ENCODE measurements around the gene MEIS3.
"Not testable (repeated sequence)": the region's sequence is repeated elsewhere in the genome, so short reads cannot be mapped to it uniquely, and the experiment has no call there.

Gene MEIS3

GRCh38 chr19:47370045-47370611 is 49.2 kb downstream of the MEIS3 start:
- Histone ChIP-seq H3K9ac (no peak overlapping the region), H3K4me1 (ENCODE audit: low read depth, poor library complexity, severe bottlenecking) (no peaks in the 10 kb centered on the region), H3K79me2 (ENCODE audit: insufficient read depth, low read depth) (no peaks in the 10 kb centered on the region), H3K27ac (no peak overlapping the region), H3K4me3 (IDR thresholded peaks at IDR 0.05; ENCODE audit: insufficient read depth, low read depth, low read length) (no peak overlapping the region), H3K27me3 (ENCODE audit: insufficient read depth, low read depth) (no peaks in the 10 kb centered on the region), H2AFZ (ENCODE audit: low read depth) (no peak overlapping the region), H3K4me2 (no peak overlapping the region), H4K20me1 (ENCODE audit: insufficient read depth) (no peaks in the 10 kb centered on the region), H3K36me3 (ENCODE audit: insufficient read depth) (no peaks in the 10 kb centered on the region)
- TF ChIP-seq CTCF (conservative IDR thresholded peaks at IDR 0.05; ENCODE audit: low read depth, low read length), result no peak

- not testable (repeated sequence) for H3K27ac ChIP-seq; H3K27me3 ChIP-seq (ENCODE audit: insufficient read depth, low read depth); H4K20me1 ChIP-seq (ENCODE audit: insufficient read depth); H2AFZ ChIP-seq (ENCODE audit: low read depth); H3K4me1 ChIP-seq (ENCODE audit: low read depth, poor library complexity, severe bottlenecking); H3K9ac ChIP-seq; H3K36me3 ChIP-seq (ENCODE audit: insufficient read depth); H3K4me3 ChIP-seq (IDR thresholded peaks at IDR 0.05; ENCODE audit: insufficient read depth, low read depth, low read length); H3K4me2 ChIP-seq; H3K79me2 ChIP-seq (ENCODE audit: insufficient read depth, low read depth)
These were observed 53.9 kb downstream of the MEIS3 start for GRCh38 chr19:47365455-47365854.

- no peak overlapping the region for H3K4me3 ChIP-seq (IDR thresholded peaks at IDR 0.05; ENCODE audit: insufficient read depth, low read depth, low read length)
- no peaks in the 10 kb centered on the region for H3K27me3 ChIP-seq (ENCODE audit: insufficient read depth, low read depth)
- no peaks in the 10 kb centered on the region for H4K20me1 ChIP-seq (ENCODE audit: insufficient read depth)
- no peak overlapping the region for H3K27ac ChIP-seq
- H3K79me2 ChIP-seq (ENCODE audit: insufficient read depth, low read depth), result no peaks in the 10 kb centered on the region
- H2AFZ ChIP-seq (ENCODE audit: low read depth), result no peak overlapping the region
- peaks cover 4% of the 10 kb centered on the region; the same call in 1 of the 2 replicates for H3K36me3 ChIP-seq (ENCODE audit: insufficient read depth)
- no peaks in the 10 kb centered on the region for H3K4me1 ChIP-seq (ENCODE audit: low read depth, poor library complexity, severe bottlenecking)
- no peak overlapping the region for H3K9ac ChIP-seq
- H3K4me2 ChIP-seq, result no peak overlapping the region
- no peak for TF ChIP-seq CTCF (conservative IDR thresholded peaks at IDR 0.05; ENCODE audit: low read depth, low read length)
These were observed 55.4 kb downstream of the MEIS3 start for GRCh38 chr19:47363758-47364531.

- Histone ChIP-seq H3K27ac (no peak overlapping the region), H3K27me3 (ENCODE audit: insufficient read depth, low read depth) (no peaks in the 10 kb centered on the region), H3K79me2 (ENCODE audit: insufficient read depth, low read depth) (no peaks in the 10 kb centered on the region), H3K9ac (no peak overlapping the region), H3K4me3 (IDR thresholded peaks at IDR 0.05; ENCODE audit: insufficient read depth, low read depth, low read length) (no peak overlapping the region), H4K20me1 (ENCODE audit: insufficient read depth) (no peaks in the 10 kb centered on the region), H3K4me2 (no peak overlapping the region), H2AFZ (ENCODE audit: low read depth) (no peak overlapping the region), H3K4me1 (ENCODE audit: low read depth, poor library complexity, severe bottlenecking) (no peaks in the 10 kb centered on the region), H3K36me3 (ENCODE audit: insufficient read depth) (peaks cover 6% of the 10 kb centered on the region; the same call in 1 of the 2 replicates)
- TF ChIP-seq CTCF (conservative IDR thresholded peaks at IDR 0.05; ENCODE audit: low read depth, low read length), result no peak
These were observed 57.0 kb downstream of the MEIS3 start for GRCh38 chr19:47362321-47362720.

- peaks cover 21% of the 10 kb centered on the region; the same call in 1 of the 2 replicates for H3K36me3 ChIP-seq (ENCODE audit: insufficient read depth)
- no peaks in the 10 kb centered on the region for H3K4me1 ChIP-seq (ENCODE audit: low read depth, poor library complexity, severe bottlenecking)
- no peak overlapping the region for H3K4me3 ChIP-seq (IDR thresholded peaks at IDR 0.05; ENCODE audit: insufficient read depth, low read depth, low read length)
- H3K9ac ChIP-seq, result no peak overlapping the region
- no peaks in the 10 kb centered on the region for H4K20me1 ChIP-seq (ENCODE audit: insufficient read depth)
- H3K79me2 ChIP-seq (ENCODE audit: insufficient read depth, low read depth), result no peaks in the 10 kb centered on the region
- H3K27ac ChIP-seq, result no peak overlapping the region
- H2AFZ ChIP-seq (ENCODE audit: low read depth), result no peak overlapping the region
- no peak for TF ChIP-seq CTCF (conservative IDR thresholded peaks at IDR 0.05; ENCODE audit: low read depth, low read length)
- H3K27me3 ChIP-seq (ENCODE audit: insufficient read depth, low read depth), result no peaks in the 10 kb centered on the region
- H3K4me2 ChIP-seq, result no peak overlapping the region
These were observed 60.4 kb downstream of the MEIS3 start for GRCh38 chr19:47358936-47359335.
